Neural progenitor cell (in vitro differentiated cells): Measurements from ENCODE around the gene SCAP. TPM values are rescaled to one million over a fixed set of nuclear protein-coding genes. Genes with fewer than 3 reads are reported as not detected.

ENCODE experiments used
- DNase-seq: peaks from one replicate; pipeline ENCODE4 v3.0.0-alpha.2; 2016; ENCODE audit warnings: low spot score
- H2AFZ ChIP-seq: fragments of 200-600 bp; sonication (generic); replicated peaks from 2 replicates; pipeline ENCODE4 v1.6.1; 2016; ENCODE audit warnings: antibody characterized with exemption
- H3F3A ChIP-seq: fragments of 200-600 bp; sonication (generic); 2 replicates; pipeline ENCODE4 v1.6.1; 2016; ENCODE audit warnings: antibody characterized with exemption, low read depth
- H3K27ac ChIP-seq: fragments of 200-600 bp; sonication (generic); 2 replicates; pipeline ENCODE4 v1.5.1; 2016; ENCODE audit warnings: mild to moderate bottlenecking
- H3K27me3 ChIP-seq: fragments of 200-600 bp; sonication (generic); 2 replicates; pipeline ENCODE4 v1.6.1; 2016; ENCODE audit warnings: mild to moderate bottlenecking, moderate library complexity
- H3K36me3 ChIP-seq: fragments of 200-600 bp; sonication (generic); 2 replicates; pipeline ENCODE4 v1.5.1; 2016
- H3K4me1 ChIP-seq: fragments of 200-600 bp; sonication (generic); 2 replicates; pipeline ENCODE4 v1.6.1; 2016; ENCODE audit warnings: mixed run types
- H3K4me2 ChIP-seq: fragments of 200-600 bp; sonication (generic); 2 replicates; pipeline ENCODE4 v1.6.1; 2016
- H3K4me3 ChIP-seq: fragments of 200-600 bp; sonication (generic); 2 replicates; pipeline ENCODE4 v1.5.1; 2016
- H3K79me2 ChIP-seq: fragments of 200-600 bp; sonication (generic); 2 replicates; pipeline ENCODE4 v1.6.1; 2016; ENCODE audit warnings: low read depth
- H3K9ac ChIP-seq: fragments of 200-600 bp; sonication (generic); 2 replicates; pipeline ENCODE4 v1.6.1; 2016
- H3K9me3 ChIP-seq: fragments of 200-600 bp; sonication (generic); 2 replicates; pipeline ENCODE4 v1.5.1; 2016; ENCODE audit warnings: low read depth
- H4K20me1 ChIP-seq: fragments of 200-600 bp; sonication (generic); 2 replicates; pipeline ENCODE4 v1.6.1; 2016; ENCODE audit warnings: low read depth
- H3K27ac Mint-ChIP-seq: 3 replicates; pipeline ENCODE4 v1.8.0; 2021; ENCODE audit warnings: mixed read lengths
- H3K27me3 Mint-ChIP-seq: 2 replicates; pipeline ENCODE4 v1.8.0; 2022; ENCODE audit warnings: low read depth, mild to moderate bottlenecking, inconsistent platforms, moderate library complexity, mixed read lengths; ENCODE audit not compliant: insufficient read depth
- H3K36me3 Mint-ChIP-seq: 3 replicates; pipeline ENCODE4 v1.8.0; 2021; ENCODE audit warnings: mixed read lengths
- H3K4me1 Mint-ChIP-seq: 3 replicates; pipeline ENCODE4 v1.8.0; 2021; ENCODE audit warnings: mixed read lengths
- H3K4me3 Mint-ChIP-seq: 3 replicates; pipeline ENCODE4 v1.8.0; 2021; ENCODE audit warnings: mild to moderate bottlenecking, moderate library complexity, mixed read lengths
- H3K9me3 Mint-ChIP-seq: 3 replicates; pipeline ENCODE4 v1.8.0; 2020; ENCODE audit warnings: mixed read lengths
- CTCF ChIP-seq: fragments of 200-600 bp; sonication (generic); IDR thresholded peaks from 2 replicates; pipeline ENCODE4 v1.5.1; 2017; ENCODE audit warnings: antibody characterized with exemption, mild to moderate bottlenecking
- EZH2 ChIP-seq: fragments of 200-600 bp; sonication (generic); IDR thresholded peaks from 2 replicates; pipeline ENCODE4 v1.6.1; 2017; ENCODE audit warnings: antibody characterized with exemption, mild to moderate bottlenecking, moderate library complexity
- EZH2phosphoT487 ChIP-seq: fragments of 200-600 bp; sonication (generic); IDR thresholded peaks from 2 replicates; pipeline ENCODE4 v1.6.1; 2017; ENCODE audit warnings: antibody characterized with exemption
- total RNA-seq: library from RNA; depleted of rRNA; stranded (reverse); fragments of >200 nt; gene quantifications from 2 replicates; pipeline ENCODE4 v1.2.3, GENCODE V29; 2015; ENCODE audit warnings: low replicate concordance

SCAP gene
- total RNA-seq, 1 donor from 2014 or later: 33.0 TPM

- H3K27ac ChIP-seq: no peak overlapping the region
- H3K36me3 ChIP-seq: no peaks in the 10 kb centered on the region
- Mint-ChIP-seq H3K4me3 (no peak overlapping the region), H3K36me3 (peaks cover 20% of the 10 kb centered on the region), H3K9me3 (no peaks in the 10 kb centered on the region), H3K4me1 (peaks cover 2% of the 10 kb centered on the region), H3K27me3 (peaks cover 2% of the 10 kb centered on the region), H3K27ac (no peak overlapping the region)
- no peaks in the 10 kb centered on the region for H4K20me1 ChIP-seq
- H3K9me3 ChIP-seq: no peaks in the 10 kb centered on the region
- H3K79me2 ChIP-seq: no peaks in the 10 kb centered on the region
- no peaks in the 10 kb centered on the region for H3F3A ChIP-seq
- H3K9ac ChIP-seq: no peak overlapping the region
- H3K4me1 ChIP-seq: no peaks in the 10 kb centered on the region
- TF ChIP-seq CTCF (no peak), EZH2 (no peak), EZH2phosphoT487 (no peak)
- H3K4me3 ChIP-seq: no peak overlapping the region
- H3K27me3 ChIP-seq: no peaks in the 10 kb centered on the region
- no peak for DNase-seq
- H2AFZ ChIP-seq: no peak overlapping the region
- no peak overlapping the region for H3K4me2 ChIP-seq
Observed at GRCh38 chr3:47491777-47492176, 16.0 kb upstream of the SCAP start.

GRCh38 chr3:47491186-47491585 is 15.4 kb upstream of the SCAP start:
- no peak for DNase-seq
- Histone ChIP-seq H3F3A (no peaks in the 10 kb centered on the region), H4K20me1 (no peaks in the 10 kb centered on the region), H3K27ac (no peak overlapping the region), H2AFZ (no peak overlapping the region), H3K79me2 (no peaks in the 10 kb centered on the region), H3K4me3 (no peak overlapping the region), H3K9me3 (no peaks in the 10 kb centered on the region), H3K27me3 (no peaks in the 10 kb centered on the region), H3K4me1 (no peaks in the 10 kb centered on the region), H3K4me2 (no peak overlapping the region), H3K36me3 (no peaks in the 10 kb centered on the region), H3K9ac (no peak overlapping the region)
- TF ChIP-seq EZH2: no peak
- no peak for TF ChIP-seq EZH2phosphoT487
- no peak for TF ChIP-seq CTCF
- Mint-ChIP-seq H3K27me3 (peaks cover 2% of the 10 kb centered on the region), H3K27ac (no peak overlapping the region), H3K4me1 (peaks cover 2% of the 10 kb centered on the region), H3K9me3 (no peaks in the 10 kb centered on the region), H3K4me3 (no peak overlapping the region), H3K36me3 (peaks cover 16% of the 10 kb centered on the region)

- no peaks in the 10 kb centered on the region for H3K9me3 ChIP-seq
- peaks cover 5% of the 10 kb centered on the region for H3K4me1 Mint-ChIP-seq
- H3K27ac ChIP-seq: no peak overlapping the region
- no peak overlapping the region for H3K4me2 ChIP-seq
- H4K20me1 ChIP-seq: no peaks in the 10 kb centered on the region
- H2AFZ ChIP-seq: no peak overlapping the region
- H3K9me3 Mint-ChIP-seq: peaks cover 3% of the 10 kb centered on the region
- H3K79me2 ChIP-seq: no peaks in the 10 kb centered on the region
- peaks cover 2% of the 10 kb centered on the region for H3K4me1 ChIP-seq
- H3K36me3 Mint-ChIP-seq: peaks cover 9% of the 10 kb centered on the region
- H3K27me3 ChIP-seq: no peaks in the 10 kb centered on the region
- no peak for TF ChIP-seq EZH2phosphoT487
- no peak for TF ChIP-seq CTCF
- no peak for TF ChIP-seq EZH2
- peaks cover 3% of the 10 kb centered on the region for H3K27me3 Mint-ChIP-seq
- peaks cover 10% of the 10 kb centered on the region for H3F3A ChIP-seq
- H3K4me3 ChIP-seq: no peak overlapping the region
- no peak overlapping the region for H3K27ac Mint-ChIP-seq
- DNase-seq: no peak
- no peak overlapping the region for H3K4me3 Mint-ChIP-seq
- no peaks in the 10 kb centered on the region for H3K36me3 ChIP-seq
- H3K9ac ChIP-seq: no peak overlapping the region
Observed at GRCh38 chr3:47487265-47487664, 11.5 kb upstream of the SCAP start.
